ENCODE results near the gene GDPD5.

Gene GDPD5

GRCh38 chr11:75442161-75442885, 83.4 kb downstream of the GDPD5 start:
- no peak for ATAC-seq
- no peak for TF ChIP-seq BACH2 (CRISPR knock-in tag; IDR thresholded peaks at IDR 0.05; ENCODE audit: borderline replicate concordance)
- TF ChIP-seq RARB (CRISPR knock-in tag; IDR thresholded peaks at IDR 0.05): no peak
- TF ChIP-seq PPARA (CRISPR knock-in tag; IDR thresholded peaks at IDR 0.05; ENCODE audit: borderline replicate concordance): no peak
- no peak for TF ChIP-seq PATZ1 (CRISPR knock-in tag; IDR thresholded peaks at IDR 0.05; ENCODE audit: borderline replicate concordance)
- no peak for TF ChIP-seq TSHZ2 (CRISPR knock-in tag; IDR thresholded peaks at IDR 0.05)
- no peak for TF ChIP-seq ZC3H10 (CRISPR knock-in tag; IDR thresholded peaks at IDR 0.05)

GRCh38 chr11:75441804-75442132, 84.0 kb downstream of the GDPD5 start:
- TF ChIP-seq ZFP30 (CRISPR knock-in tag; IDR thresholded peaks at IDR 0.05): no peak
- TF ChIP-seq ISL1 (CRISPR knock-in tag; IDR thresholded peaks at IDR 0.05): no peak
- TF ChIP-seq POU6F1 (CRISPR knock-in tag; IDR thresholded peaks at IDR 0.05; ENCODE audit: borderline replicate concordance, low read depth): no peak
- no peak for TF ChIP-seq TCF4 (CRISPR knock-in tag; IDR thresholded peaks at IDR 0.05; ENCODE audit: borderline replicate concordance)
- TF ChIP-seq TSHZ2 (CRISPR knock-in tag; IDR thresholded peaks at IDR 0.05): no peak
- no peak for TF ChIP-seq ZNF8 (CRISPR knock-in tag; IDR thresholded peaks at IDR 0.05)
- no peak for TF ChIP-seq GLIS3 (CRISPR knock-in tag; IDR thresholded peaks at IDR 0.05)
- TF ChIP-seq SNAI2 (CRISPR knock-in tag; IDR thresholded peaks at IDR 0.05): no peak
- TF ChIP-seq ZNF565 (CRISPR knock-in tag; conservative IDR thresholded peaks at IDR 0.05; ENCODE audit: low read depth): no peak
- no peak for TF ChIP-seq CSDC2 (CRISPR knock-in tag; IDR thresholded peaks at IDR 0.05)
- no peak for TF ChIP-seq ZNF70 (CRISPR knock-in tag; IDR thresholded peaks at IDR 0.05)
- no peak for TF ChIP-seq ARNTL (CRISPR knock-in tag; IDR thresholded peaks at IDR 0.05; ENCODE audit: borderline replicate concordance, low read depth)
- no peak for TF ChIP-seq BACH2 (CRISPR knock-in tag; IDR thresholded peaks at IDR 0.05; ENCODE audit: borderline replicate concordance)
- TF ChIP-seq ZFP3 (CRISPR knock-in tag; IDR thresholded peaks at IDR 0.05): no peak
- TF ChIP-seq PATZ1 (CRISPR knock-in tag; IDR thresholded peaks at IDR 0.05; ENCODE audit: borderline replicate concordance): no peak
- TF ChIP-seq ZC3H10 (CRISPR knock-in tag; IDR thresholded peaks at IDR 0.05): no peak
- no peak for ATAC-seq
